GM18868 (cell line): Measurements from ENCODE around the gene VWA3B.
"Not testable (repeated sequence)": the region's sequence is repeated elsewhere in the genome, so short reads cannot be mapped to it uniquely, and the experiment has no call there.

Source experiments
- ATAC-seq: cut with Tn5 transposase; IDR thresholded peaks from one replicate; pipeline ENCODE4 v1.9.1; 2021; ENCODE audit warnings: mild to moderate bottlenecking, moderate library complexity; ENCODE audit not compliant: unreplicated experiment

VWA3B gene

DNA sequence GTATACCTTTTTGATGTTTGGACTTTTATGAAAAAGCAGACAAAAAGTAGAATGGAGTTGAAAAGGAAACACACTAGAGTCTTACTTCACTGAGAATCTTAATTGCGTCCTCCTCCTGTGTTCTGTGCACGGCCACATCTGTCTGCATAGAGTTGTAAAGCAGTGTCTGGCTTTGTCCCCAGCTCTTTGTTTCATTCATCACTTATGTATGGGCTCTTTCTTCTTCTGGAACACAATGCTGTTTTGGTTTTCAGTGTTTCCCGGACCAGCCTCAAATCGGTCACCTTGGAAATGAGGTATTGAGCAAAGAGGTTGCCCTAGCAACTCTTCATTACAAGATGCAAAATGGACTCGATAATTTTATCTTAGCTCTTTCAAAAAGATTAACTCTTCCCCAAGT is 155.0 kb downstream of the VWA3B start:
- ATAC-seq = no peak

DNA sequence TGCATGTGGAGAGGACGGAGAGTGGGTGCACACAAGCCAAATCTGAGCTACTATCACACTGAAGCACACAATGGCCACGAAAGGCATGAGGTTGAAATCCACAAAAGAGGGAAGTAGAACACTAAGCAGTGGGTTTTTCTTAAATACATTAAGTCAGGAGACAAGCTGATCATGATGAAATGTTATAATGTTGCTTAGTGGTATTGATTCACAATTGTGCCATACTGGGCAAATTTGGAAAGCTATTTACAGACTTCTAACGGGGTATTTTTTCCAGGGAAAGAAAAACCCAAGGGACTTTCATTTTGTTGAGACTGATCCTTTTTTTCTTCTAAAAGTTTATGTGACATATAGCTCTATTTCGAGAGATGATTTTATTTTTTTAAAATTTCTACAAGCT is 158.5 kb downstream of the VWA3B start:
- no peak for ATAC-seq

DNA sequence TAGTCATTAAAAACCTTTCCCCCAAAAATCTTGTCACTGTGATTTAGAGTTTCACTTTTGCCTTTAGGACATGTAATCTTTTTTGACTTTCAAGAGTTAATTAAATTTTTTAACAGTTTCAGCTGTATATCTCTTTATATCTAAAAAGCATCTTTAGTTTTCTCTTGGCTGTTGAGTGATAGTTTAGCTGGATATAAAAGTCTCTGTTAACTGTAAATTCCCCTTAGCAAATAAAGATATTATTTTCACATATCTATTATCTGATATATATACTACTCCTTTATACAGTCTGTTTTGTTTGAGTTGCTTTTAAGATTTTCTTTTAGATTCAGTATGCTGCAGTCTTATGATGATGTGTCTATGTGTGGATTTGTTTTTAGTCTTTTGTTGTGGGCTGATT is 160.4 kb downstream of the VWA3B start:
- no peak for ATAC-seq

DNA sequence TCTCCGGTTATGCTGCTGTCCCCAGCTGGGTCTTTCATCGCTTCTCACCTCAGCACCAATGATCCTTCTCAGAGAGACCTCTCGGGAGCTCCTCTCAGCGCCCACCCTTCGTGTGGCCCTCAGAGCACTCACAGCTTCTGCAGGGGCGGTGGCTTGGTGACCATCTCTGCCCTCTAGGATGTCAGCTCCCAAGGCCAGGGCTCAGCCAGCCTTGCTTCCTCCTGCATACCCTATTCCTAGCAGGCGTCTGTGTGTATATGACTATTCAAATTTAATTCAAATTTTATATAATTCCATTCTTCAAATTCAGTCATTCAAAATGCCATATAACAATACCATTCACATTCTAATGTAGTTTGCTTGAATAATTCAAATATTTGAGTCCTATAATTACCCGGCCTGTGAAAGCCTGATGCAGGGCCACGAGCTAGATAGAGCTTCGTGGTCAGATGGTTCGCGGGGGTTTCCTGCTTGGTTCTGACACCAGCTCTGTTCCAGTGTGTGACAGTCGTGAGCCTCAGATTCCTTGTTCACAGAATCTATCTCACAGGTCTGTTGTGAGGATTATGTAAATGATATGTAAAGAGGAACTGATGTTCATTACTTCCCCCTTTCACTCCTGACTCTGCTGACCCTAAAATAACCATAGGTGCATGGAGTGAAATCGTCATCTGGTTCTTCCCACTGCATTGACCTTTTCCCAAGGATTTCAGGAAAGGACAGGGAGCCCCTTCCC is 165.2 kb downstream of the VWA3B start:
- no peak for ATAC-seq

DNA sequence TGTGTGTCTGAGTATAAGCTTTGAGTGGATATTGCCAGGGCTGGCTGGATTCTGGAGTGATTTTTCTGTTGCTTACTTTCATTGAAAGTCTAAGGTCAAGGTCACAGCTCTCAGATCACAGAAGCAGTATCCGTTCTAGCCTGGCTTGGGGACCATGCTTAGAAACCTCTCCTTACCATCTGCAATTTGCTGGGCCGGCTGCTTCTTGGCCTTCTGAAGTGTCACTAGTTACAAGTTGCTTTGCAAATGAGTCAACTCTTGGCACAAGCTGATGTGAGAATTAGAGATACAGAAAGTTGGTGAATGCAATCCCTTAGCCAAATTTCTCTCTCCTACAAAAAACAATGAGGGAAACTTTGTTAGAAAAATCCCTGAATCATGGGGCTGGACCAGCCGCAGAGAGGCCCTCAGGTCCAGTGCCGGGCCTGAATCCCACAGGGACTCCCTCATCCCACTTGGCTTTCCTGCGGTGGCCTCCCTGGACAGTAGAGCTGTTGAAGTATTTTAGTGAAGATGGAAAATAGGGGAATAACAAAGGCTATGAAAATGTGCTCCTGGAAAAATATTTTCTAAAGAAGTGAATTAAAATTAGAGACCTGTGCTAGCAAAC is 166.6 kb downstream of the VWA3B start:
- no peak for ATAC-seq

DNA sequence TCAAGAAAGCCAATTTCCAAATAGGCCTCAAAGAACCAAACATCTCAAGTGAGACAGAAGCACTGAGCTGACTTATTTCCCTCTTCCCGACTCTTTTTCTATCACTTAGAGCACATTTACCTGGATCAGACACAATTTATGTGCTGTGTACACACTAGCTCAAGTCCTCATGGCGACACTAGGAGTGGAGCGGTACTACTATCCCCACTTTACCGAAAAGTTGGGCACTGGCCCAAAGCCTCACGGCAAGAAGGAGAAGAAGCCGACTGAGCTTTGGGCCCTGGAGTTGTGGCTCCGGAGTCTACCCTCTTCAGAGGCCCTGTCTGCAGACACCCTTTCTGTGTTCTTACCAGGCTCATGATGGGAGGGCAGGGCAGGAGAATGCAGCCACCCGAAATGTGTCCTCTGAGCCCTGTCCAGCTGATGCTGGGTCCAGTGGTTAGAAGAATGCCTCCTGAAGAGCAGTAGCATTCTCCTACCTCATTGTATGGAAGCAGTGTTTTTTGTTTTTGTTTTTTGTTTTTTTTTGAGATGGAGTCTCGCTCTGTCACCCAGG is 167.6 kb downstream of the VWA3B start:
- ATAC-seq = no peak

DNA sequence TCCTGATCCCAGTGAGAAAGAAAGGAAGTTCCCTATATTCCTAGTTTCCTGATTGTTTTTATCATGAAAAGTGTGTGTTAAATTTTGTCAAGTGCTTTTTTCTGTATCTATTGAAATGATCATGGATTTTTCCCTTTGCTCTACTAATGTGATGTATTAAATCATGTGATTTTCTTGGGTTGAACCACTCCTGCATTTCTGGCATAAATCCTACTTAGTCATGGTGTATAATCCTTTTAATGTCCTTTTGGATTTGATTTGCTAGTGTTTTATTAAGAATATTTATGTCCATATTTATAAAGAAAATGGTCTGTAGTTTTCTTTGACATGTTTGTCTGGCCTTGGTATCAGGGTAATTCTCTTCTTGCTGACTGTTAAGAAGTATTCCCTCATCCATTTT is 171.9 kb downstream of the VWA3B start:
- no peak for ATAC-seq

DNA sequence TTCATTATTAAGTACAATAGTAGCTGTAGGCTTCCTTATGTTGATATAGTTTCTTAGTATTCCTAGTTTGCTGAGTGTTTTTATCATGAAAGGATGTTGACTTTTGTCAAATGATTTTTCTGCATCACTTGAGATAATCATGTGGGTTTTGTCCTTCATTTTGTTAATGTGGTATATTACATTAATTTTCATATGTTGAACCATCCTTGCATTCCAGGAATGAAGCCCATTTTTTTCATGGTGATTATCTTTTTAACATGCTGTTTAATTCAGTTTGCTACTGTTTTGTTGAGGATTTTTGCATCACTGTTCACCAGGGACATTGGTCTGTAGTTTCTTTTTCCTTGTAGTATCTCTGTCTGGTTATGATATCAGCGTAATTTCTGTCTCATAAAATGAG is 176.4 kb downstream of the VWA3B start:
- no peak for ATAC-seq

DNA sequence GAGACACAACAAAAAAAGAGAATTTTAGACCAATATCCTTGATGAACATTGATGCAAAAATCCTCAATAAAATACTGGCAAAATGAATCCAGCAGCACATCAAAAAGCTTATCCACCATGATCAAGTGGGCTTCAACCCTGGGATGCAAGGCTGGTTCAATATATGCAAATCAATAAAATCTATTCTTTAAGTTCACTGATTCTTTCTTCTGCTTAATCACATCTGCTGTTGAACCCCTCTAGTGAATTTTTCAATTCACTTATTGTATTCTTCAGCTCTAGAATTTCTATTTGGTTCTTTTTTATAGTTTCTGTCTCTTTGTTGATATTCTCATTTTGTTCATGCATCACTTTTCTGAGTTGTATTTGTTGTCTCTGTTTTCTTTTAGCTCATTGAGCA is 181.3 kb downstream of the VWA3B start:
- not testable (repeated sequence) for ATAC-seq

DNA sequence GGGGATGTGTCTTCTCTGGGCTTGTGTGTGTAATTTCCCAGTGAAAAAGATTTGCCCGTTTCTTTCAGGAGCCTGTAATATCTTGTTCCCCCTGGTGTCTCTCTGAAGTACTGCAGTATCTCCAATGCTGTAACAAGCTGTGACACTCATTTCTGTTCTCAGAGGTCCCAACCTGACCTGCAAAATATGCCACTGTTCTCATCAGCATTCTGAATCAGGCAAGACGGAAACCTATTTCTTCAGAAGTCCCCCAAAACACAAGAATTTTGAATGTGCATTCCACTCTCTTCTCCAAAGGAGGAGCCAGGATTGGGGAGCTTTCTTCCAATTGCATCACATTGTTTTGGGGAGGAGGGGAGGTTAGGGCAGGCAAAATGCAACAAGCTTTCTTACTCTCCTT is 182.3 kb downstream of the VWA3B start:
- no peak for ATAC-seq

DNA sequence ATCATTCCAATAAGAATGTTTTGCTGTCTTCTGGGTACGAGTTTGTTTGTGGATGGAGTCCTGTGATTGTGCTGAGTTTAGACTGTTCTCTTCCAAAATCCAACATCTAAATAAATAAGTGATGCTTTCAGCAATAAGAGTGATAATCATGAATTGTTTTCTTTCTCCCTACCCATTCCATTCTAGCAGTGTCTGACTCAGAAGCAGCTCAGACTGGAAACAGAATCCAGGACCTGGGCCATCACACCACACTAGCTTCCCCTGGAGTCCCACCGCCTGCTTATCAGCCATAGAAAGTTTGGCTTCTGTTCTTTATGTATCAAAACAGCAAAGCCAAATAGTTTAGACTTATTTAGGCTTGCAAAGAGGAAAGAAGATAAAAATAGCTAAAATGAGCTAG is 182.9 kb downstream of the VWA3B start:
- no peak for ATAC-seq

DNA sequence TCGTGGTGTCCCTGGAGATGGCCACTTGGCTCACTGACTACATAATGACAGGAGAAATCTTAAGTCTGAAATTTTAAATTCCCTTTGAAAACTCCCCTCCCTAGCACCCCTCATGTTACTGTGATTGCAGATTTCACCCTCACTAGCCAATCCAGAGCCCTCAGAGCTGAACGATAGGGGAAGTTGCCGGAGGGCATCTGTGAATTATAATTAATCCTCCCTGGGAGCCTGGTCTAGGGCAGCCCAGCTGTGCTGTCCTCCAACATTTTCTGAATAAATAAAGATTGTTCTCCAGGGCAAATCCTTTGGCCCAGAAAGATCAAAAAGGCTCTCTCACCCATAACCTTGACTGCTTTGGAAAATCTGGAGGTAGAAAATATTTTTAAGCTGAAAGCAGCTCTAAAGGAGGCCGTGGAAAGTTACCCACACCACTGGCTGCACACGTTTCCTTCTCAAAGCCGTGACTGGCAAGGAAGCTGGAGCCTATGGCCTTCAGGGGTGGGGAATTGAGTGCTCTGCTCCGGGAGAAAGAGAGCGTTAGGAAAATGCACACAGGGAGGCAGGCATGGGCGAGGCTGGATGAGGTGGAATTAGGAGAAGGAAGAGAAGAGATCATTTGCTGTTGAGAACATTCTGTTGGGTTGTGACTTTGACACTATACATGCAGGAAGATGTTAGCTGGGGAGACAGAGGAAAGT is 190.3 kb downstream of the VWA3B start:
- no peak for ATAC-seq

DNA sequence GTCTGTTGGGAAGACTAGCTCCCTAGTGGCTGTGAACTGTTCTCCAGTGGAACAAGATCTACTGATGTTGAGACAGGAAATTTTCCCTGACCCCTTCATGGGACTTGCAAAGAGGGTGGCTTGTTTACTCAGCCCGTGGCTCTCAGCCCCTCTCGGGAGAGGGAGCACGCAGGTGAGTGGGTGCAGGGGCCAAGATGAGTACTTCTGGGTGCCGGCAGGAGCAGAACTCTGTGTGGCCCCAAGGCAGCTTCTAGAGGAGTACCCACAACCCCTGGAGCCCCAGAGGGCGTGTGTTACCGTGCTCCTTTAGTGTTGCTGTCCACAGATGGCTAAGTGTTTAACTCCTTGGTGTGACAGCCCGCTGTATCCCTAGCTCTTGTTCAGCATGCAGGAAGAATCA is 191.1 kb downstream of the VWA3B start:
- no peak for ATAC-seq

DNA sequence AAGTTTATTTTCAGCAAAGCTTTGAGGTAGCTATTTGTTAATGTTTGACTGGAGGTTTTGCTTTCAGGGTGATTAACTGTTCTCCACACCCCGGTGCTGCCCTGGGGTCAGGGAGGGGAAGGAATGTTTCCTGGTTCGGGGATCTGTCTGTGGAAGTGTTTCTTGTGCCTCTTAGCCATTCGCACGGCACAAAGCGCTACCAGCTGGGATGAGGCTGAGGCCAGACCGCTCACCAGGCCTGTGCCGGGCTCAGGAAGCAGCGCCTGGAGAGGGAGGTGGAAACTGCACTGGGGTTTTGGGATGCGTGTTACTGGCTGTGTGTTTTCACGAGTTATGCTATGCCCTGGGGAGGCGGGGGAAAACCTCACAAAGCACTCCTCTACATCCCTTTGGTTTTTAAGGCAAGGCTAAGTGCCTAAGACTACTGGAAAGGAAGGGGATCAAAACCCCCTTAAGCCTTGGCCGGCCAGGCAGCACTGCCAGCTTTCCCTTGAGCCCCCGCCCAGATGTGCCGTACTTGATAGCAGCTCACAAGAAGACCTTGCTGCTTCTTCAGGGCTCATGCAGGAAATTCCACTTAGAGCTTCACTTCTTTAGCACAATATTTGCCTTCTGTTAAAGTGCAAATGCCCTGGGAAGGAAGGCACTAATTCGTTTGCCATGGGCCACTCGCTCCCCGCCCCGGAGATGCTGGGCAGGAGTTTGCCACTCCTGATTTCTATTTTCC is 193.6 kb downstream of the VWA3B start:
- ATAC-seq = no peak

DNA sequence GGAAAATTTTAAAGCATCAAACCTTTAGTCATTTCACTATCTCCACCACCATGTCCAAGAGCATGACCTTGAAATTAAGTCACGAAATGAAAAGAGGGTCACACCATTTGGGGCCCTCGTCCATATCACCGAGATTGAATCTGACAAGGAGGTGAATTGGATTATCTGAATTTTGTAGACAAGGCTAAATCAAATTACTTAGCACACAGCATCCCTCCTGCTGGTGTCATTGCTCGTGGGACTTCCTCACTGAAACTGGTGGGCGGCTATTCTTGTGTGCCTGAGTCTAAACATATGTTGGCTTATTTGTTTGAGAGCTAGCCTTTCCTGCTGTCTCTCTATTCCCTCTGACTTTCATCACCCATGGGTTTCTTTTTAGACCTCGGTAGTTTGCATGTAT is 194.6 kb downstream of the VWA3B start:
- ATAC-seq = no peak

DNA sequence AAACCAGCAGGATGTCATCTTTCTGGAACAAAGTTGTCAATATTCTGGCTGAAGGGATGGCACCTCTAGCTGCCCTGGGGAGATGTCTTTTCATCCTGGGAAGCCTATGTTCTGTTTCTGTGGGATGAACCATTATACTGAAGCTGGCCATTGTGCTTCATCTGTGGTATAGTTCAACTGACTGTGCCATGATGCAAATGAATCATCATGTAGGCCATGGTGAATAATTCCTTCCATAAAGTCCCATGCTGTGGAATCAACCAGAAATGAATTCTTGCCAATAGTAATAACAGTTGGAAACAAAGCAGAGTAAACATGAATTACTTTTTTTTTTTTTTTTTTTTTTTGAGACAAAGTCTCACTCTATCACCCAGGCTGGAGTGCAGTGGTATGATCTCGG is 195.1 kb downstream of the VWA3B start:
- ATAC-seq = no peak

DNA sequence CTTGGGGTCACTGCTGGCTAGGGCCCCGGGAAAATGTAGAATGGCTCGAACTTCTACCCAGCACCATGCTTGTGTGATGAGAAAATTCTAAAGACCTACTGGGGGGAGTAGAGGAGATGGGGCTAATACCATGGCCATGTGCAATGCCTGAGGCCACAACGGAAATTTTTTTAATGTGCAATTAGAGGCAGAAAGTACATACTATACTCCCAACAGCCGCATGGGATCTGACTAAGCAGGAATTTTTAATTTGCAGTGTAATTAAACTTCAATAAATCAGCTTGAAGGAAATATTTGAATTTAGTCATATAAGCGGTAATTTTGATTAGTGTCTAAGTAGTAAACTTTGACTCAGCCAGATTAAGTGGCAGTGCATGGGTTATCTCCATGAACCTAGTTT is 206.1 kb downstream of the VWA3B start:
- ATAC-seq = no peak

DNA sequence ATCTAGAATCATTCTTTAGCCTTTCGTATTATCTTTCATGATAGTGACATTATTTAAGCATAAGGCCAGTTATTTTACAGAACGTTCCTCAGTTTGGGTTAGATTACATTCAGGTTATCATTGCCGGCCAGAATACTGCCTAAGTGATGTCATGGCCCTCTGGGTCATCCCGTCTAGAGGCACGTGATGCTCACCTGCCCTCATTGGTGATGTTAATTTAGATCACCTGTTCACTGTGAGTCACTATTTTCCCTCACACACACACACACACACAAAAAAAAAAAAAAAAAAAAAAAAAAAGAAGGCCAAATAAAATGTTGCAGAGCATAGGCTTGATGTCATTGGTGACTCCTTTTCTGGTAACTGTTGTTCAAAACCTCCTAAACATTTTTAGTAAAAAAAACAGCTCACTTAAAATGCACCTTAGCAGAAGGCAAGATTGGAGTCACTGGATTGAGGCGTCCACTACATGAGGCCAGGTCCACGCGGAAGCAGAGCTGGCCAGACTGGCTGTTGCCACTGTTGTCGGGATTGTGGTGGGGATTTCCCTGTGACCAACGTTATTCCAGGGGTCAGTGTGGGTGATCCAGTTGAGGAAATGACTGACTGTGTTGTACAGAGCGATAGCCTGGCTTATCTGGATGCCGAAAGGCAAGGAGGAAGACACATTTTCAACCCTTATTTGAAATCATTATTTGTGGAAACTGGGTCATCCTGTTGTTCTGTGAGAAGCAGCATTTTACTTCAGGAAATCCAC is 207.1 kb downstream of the VWA3B start:
- no peak for ATAC-seq

DNA sequence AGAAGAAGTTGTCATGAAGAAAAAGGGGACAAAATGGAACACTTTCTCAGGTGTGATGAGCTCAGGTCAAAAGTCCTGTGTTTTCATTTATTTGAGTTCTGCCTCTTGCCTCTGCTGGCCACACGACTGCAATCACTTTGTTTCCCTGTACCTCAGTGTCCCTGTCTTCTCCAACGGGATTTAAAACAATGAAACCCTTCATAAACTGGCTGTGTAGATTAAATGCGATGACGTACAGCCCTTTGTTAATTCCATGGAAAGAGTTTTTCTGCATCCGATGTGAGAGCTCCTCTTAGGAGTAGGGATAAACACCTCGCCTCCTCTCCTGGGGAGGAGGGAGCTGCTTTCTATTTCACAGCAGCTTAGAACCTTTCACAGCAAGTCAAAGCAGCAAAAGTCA is 207.7 kb downstream of the VWA3B start:
- ATAC-seq = no peak

DNA sequence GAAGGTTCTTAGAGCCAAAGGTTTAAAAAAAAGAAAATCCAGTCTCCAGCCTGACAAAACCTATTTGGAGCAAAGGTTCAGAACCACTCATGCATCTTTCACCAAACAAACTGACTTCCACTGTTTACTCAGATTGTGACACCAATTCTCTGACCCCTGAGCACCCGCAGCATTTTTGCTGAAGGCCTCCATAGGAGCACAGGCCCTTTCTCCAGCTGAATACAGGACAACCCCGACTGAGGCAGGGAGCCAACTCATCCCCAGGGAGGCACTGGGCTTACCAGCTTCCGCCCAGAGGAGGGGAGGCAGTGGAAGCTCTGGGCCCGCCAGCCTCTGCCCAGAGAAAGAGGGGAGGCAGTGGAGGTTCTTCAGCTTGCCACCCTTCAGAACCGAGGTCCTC is 208.3 kb downstream of the VWA3B start:
- no peak for ATAC-seq
